Activated CD8-positive, alpha-beta memory T cell treated with anti-CD3 and anti-CD28 coated beads, Interleukin-2, amount 10 ng/mL, durations not matched to agents 7 days and 5 days (primary cell): ENCODE measurements around the gene SYF2. TPM values are rescaled to one million over a fixed set of nuclear protein-coding genes. Genes with fewer than 3 reads are reported as not detected.
"Not testable (repeated sequence)": the region's sequence is repeated elsewhere in the genome, so short reads cannot be mapped to it uniquely, and the experiment has no call there.

Source experiments
- ATAC-seq: fragments of 150-1000 bp; cut with Tn5 transposase; one replicate; pipeline ENCODE4 v1.10.0; 2021; ENCODE audit warnings: moderate library complexity
- CTCF ChIA-PET: fragments of 350-600 bp; sonication (Branson Sonifier 250); formaldehyde crosslinking; loops from one replicate; lab custom pipeline; 2021; ENCODE audit warnings: antibody characterized with exemption; lab: Charles Lee
- DNase-seq: peaks from one replicate; pipeline ENCODE4 v3.0.0-alpha.2; 2020
- H3K27ac Mint-ChIP-seq: one replicate; pipeline ENCODE4 v1.8.0; 2021; ENCODE audit warnings: mild to moderate bottlenecking, mixed read lengths
- H3K27me3 Mint-ChIP-seq: one replicate; pipeline ENCODE4 v1.8.0; 2021; ENCODE audit warnings: mixed read lengths
- H3K36me3 Mint-ChIP-seq: one replicate; pipeline ENCODE4 v1.8.0; 2021; ENCODE audit warnings: mild to moderate bottlenecking, mixed read lengths
- H3K4me1 Mint-ChIP-seq: one replicate; pipeline ENCODE4 v1.8.0; 2021; ENCODE audit warnings: mixed read lengths
- H3K4me3 Mint-ChIP-seq: one replicate; pipeline ENCODE4 v1.8.0; 2021; ENCODE audit warnings: mild to moderate bottlenecking, moderate library complexity, mixed read lengths
- H3K9me3 Mint-ChIP-seq: one replicate; pipeline ENCODE4 v1.8.0; 2022; ENCODE audit warnings: low read depth, mixed read lengths
- total RNA-seq, 2 experiments: library from RNA; stranded (reverse); gene quantifications; one replicate each; pipeline ENCODE4 v1.2.3, GENCODE V29; 2021

Gene SYF2
- total RNA-seq, 2 experiments from 2014 or later = 33.0 to 33.8 TPM

GRCh38 chr1:25194572-25195020 is 37.7 kb downstream of the SYF2 start:
- H3K4me3 Mint-ChIP-seq = no peak overlapping the region
- CTCF ChIA-PET = interaction anchor here (0.9 to 1.1 kb wide), 2 partner anchors 10 to 506 kb away, joined by 3 to 4 read pairs; no protein-coding TSS in a partner anchor
- no peak overlapping the region for H3K27ac Mint-ChIP-seq
- H3K36me3 Mint-ChIP-seq = no peaks in the 10 kb centered on the region
- ATAC-seq (no peak), DNase-seq (no peak)
- peaks cover 2% of the 10 kb centered on the region for H3K4me1 Mint-ChIP-seq
- peaks cover 20% of the 10 kb centered on the region for H3K27me3 Mint-ChIP-seq
- H3K9me3 Mint-ChIP-seq = no peaks in the 10 kb centered on the region

- no peaks in the 10 kb centered on the region for H3K9me3 Mint-ChIP-seq
- H3K4me1 Mint-ChIP-seq = peaks cover 2% of the 10 kb centered on the region
- CTCF ChIA-PET = interaction anchor here (0.9 to 1.1 kb wide), 2 partner anchors 11 to 506 kb away, joined by 3 to 4 read pairs; no protein-coding TSS in a partner anchor
- H3K27me3 Mint-ChIP-seq = peaks cover 18% of the 10 kb centered on the region
- H3K4me3 Mint-ChIP-seq = no peak overlapping the region
- H3K36me3 Mint-ChIP-seq = no peaks in the 10 kb centered on the region
- H3K27ac Mint-ChIP-seq = no peak overlapping the region
- DNase-seq (no peak), ATAC-seq (no peak)
Measured at GRCh38 chr1:25194054-25194453, 38.2 kb downstream of the SYF2 start.

GRCh38 chr1:25193229-25193628 is 39.1 kb downstream of the SYF2 start:
- Mint-ChIP-seq H3K4me3 (no peak overlapping the region), H3K27ac (no peak overlapping the region), H3K4me1 (no peaks in the 10 kb centered on the region), H3K9me3 (no peaks in the 10 kb centered on the region), H3K27me3 (peaks cover 13% of the 10 kb centered on the region), H3K36me3 (no peaks in the 10 kb centered on the region)
- CTCF ChIA-PET = no interaction called here
- no peak for DNase-seq
- ATAC-seq = no peak

- Mint-ChIP-seq H3K27ac (no peak overlapping the region), H3K27me3 (peaks cover 5% of the 10 kb centered on the region), H3K4me3 (no peak overlapping the region), H3K4me1 (no peaks in the 10 kb centered on the region), H3K9me3 (no peaks in the 10 kb centered on the region), H3K36me3 (no peaks in the 10 kb centered on the region)
- CTCF ChIA-PET = no interaction called here
- no peak for ATAC-seq
- no peak for DNase-seq
Measured at GRCh38 chr1:25192154-25192553, 40.1 kb downstream of the SYF2 start.

GRCh38 chr1:25190260-25190659 is 42.0 kb downstream of the SYF2 start:
- Mint-ChIP-seq H3K4me1 (no peaks in the 10 kb centered on the region), H3K9me3 (no peaks in the 10 kb centered on the region), H3K4me3 (no peak overlapping the region), H3K27ac (no peak overlapping the region), H3K27me3 (peaks cover 15% of the 10 kb centered on the region), H3K36me3 (no peaks in the 10 kb centered on the region)
- CTCF ChIA-PET = interaction anchor here (0.7 to 1.0 kb wide), 2 partner anchors 12 to 18 kb away, joined by 3 read pairs; no protein-coding TSS in a partner anchor
- ATAC-seq = no peak
- DNase-seq = no peak

- H3K27ac Mint-ChIP-seq, H3K4me3 Mint-ChIP-seq, H3K36me3 Mint-ChIP-seq, ATAC-seq, H3K9me3 Mint-ChIP-seq, DNase-seq, CTCF ChIA-PET, H3K4me1 Mint-ChIP-seq: not testable (repeated sequence)
- peaks cover 15% of the 10 kb centered on the region for H3K27me3 Mint-ChIP-seq
Measured at GRCh38 chr1:25187904-25188303, 44.4 kb downstream of the SYF2 start.

- CTCF ChIA-PET = no interaction called here
- no peak overlapping the region for H3K27ac Mint-ChIP-seq
- no peak for DNase-seq
- no peak overlapping the region for H3K4me3 Mint-ChIP-seq
- no peaks in the 10 kb centered on the region for H3K4me1 Mint-ChIP-seq
- H3K36me3 Mint-ChIP-seq = no peaks in the 10 kb centered on the region
- ATAC-seq = no peak
- peaks cover 20% of the 10 kb centered on the region for H3K27me3 Mint-ChIP-seq
- no peaks in the 10 kb centered on the region for H3K9me3 Mint-ChIP-seq
Measured at GRCh38 chr1:25187077-25187476, 45.2 kb downstream of the SYF2 start.

- DNase-seq (no peak), ATAC-seq (no peak)
- H3K4me3 Mint-ChIP-seq = no peak overlapping the region
- H3K4me1 Mint-ChIP-seq = no peaks in the 10 kb centered on the region
- CTCF ChIA-PET = no interaction called here
- H3K36me3 Mint-ChIP-seq = no peaks in the 10 kb centered on the region
- peaks cover 20% of the 10 kb centered on the region for H3K27me3 Mint-ChIP-seq
- no peak overlapping the region for H3K27ac Mint-ChIP-seq
- no peaks in the 10 kb centered on the region for H3K9me3 Mint-ChIP-seq
Measured at GRCh38 chr1:25186161-25187007, 45.9 kb downstream of the SYF2 start.

GRCh38 chr1:25185409-25186160 is 46.7 kb downstream of the SYF2 start:
- CTCF ChIA-PET = interaction anchor here (1.0 kb wide), 1 partner anchor 21 kb away, joined by 3 read pairs; no protein-coding TSS in a partner anchor
- H3K4me1 Mint-ChIP-seq = no peaks in the 10 kb centered on the region
- H3K36me3 Mint-ChIP-seq = no peaks in the 10 kb centered on the region

GRCh38 chr1:25184001-25184762 is 48.1 kb downstream of the SYF2 start:
- no peak overlapping the region for H3K4me3 Mint-ChIP-seq
- CTCF ChIA-PET = no interaction called here
- peaks cover 17% of the 10 kb centered on the region for H3K27me3 Mint-ChIP-seq
- H3K9me3 Mint-ChIP-seq = no peaks in the 10 kb centered on the region
- ATAC-seq (no peak), DNase-seq (no peak)
- H3K4me1 Mint-ChIP-seq = no peaks in the 10 kb centered on the region
- H3K36me3 Mint-ChIP-seq = no peaks in the 10 kb centered on the region
- no peak overlapping the region for H3K27ac Mint-ChIP-seq

More at GRCh38 chr1:25185409-25186160, 46.7 kb downstream of the SYF2 start:
- Mint-ChIP-seq H3K9me3 (no peaks in the 10 kb centered on the region), H3K27me3 (peaks cover 20% of the 10 kb centered on the region), H3K27ac (no peak overlapping the region), H3K4me3 (no peak overlapping the region)
- ATAC-seq (no peak), DNase-seq (no peak)

GRCh38 chr1:25183126-25183980 is 48.9 kb downstream of the SYF2 start:
- H3K27me3 Mint-ChIP-seq = peaks cover 17% of the 10 kb centered on the region
- no peaks in the 10 kb centered on the region for H3K36me3 Mint-ChIP-seq
- CTCF ChIA-PET = no interaction called here
- H3K4me3 Mint-ChIP-seq = no peak overlapping the region
- no peak overlapping the region for H3K27ac Mint-ChIP-seq
- no peaks in the 10 kb centered on the region for H3K9me3 Mint-ChIP-seq
- H3K4me1 Mint-ChIP-seq = no peaks in the 10 kb centered on the region
- ATAC-seq = no peak
- no peak for DNase-seq

GRCh38 chr1:25182629-25183028 is 49.7 kb downstream of the SYF2 start:
- Mint-ChIP-seq H3K4me1 (no peaks in the 10 kb centered on the region), H3K9me3 (peaks cover 2% of the 10 kb centered on the region), H3K4me3 (no peak overlapping the region), H3K27me3 (peaks cover 17% of the 10 kb centered on the region), H3K36me3 (no peaks in the 10 kb centered on the region), H3K27ac (no peak overlapping the region)
- DNase-seq = no peak
- CTCF ChIA-PET = interaction anchor here (0.6 kb wide), 1 partner anchor 261 kb away, joined by 3 read pairs; no protein-coding TSS in a partner anchor
- ATAC-seq = no peak
